ENCODE results near the gene ONECUT1.

ONECUT1 gene

DNA sequence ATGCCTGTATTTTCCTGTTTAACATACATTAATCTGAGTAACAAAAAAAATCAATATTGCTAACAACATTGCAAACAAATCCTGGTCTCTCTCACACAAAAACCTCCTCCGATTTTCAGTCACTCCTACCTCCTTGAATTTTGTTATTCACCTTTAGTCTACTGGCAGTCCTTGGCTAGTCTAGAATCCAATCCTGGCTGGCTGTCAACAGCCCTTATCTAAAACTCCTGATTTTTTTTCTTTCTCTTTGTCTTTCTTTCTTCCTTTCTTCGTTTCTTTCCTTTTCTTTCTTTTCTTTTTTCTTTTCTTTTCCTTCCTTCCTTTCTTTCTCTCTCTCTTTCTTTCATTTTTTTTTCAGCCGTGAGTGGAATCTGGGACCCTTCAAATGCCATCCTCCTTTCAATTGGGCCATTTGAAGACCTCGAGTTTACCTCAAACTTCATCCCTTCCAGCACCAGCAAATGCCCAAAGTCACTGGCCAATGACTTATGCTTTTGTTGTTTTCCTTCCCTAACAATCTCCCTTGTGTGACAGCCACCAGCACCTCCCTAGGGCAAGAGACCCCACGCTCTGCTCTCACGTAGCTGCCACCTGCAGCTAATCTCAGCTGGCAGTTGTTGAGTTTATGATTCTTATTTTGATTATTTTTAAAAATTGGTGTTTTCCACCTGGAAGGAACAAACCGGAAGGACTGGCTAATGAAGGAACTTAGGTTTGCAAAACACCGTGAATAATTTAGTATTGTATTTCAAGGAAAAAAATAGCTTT lies 6.8 kb upstream of the ONECUT1 start:
- no peak for DNase-seq

- no peak for DNase-seq
Measured at GRCh38 chr15:52796228-52796521, 6.0 kb upstream of the ONECUT1 start.

GRCh38 chr15:52795464-52796227 lies 5.5 kb upstream of the ONECUT1 start:
- DNase-seq = no peak

DNA sequence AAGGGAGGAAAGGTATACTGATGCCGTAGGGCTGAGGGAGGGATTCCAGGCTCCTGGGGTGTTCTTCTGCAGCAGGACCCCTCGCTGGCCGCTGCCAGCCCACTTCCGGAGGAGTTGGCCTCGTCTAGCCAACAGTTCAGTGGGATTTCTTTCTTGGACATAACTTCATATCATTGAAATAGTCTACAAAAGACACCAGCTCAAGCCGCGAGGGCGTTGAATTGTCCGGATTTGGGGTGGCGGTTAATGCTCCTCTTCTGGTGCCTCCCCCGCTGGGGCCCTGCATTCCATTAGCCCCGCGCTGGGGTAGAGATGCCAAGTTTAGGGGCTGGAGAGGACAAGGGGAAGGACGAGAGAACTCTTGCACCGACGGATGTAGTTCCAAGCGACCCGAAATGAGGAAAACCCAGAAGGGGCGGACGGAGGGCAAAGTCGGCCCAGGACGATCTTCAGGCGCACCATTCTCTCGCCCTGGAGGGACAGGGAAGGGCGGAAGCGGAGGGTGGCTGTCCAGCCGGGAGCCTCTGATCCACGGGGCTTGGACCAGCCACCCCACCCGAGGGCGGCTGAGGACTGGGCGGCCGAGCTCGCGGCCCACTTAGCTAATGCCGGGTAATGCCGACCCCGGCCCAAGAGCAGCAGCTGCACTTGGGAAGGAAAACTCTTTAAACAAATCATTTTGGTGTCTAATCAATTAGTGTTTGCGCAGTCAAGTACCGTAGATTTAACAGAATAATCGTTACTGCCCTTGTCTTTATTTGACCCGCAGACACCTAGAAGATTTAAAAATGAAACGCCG lies 4.7 kb upstream of the ONECUT1 start:
- no peak for DNase-seq

DNA sequence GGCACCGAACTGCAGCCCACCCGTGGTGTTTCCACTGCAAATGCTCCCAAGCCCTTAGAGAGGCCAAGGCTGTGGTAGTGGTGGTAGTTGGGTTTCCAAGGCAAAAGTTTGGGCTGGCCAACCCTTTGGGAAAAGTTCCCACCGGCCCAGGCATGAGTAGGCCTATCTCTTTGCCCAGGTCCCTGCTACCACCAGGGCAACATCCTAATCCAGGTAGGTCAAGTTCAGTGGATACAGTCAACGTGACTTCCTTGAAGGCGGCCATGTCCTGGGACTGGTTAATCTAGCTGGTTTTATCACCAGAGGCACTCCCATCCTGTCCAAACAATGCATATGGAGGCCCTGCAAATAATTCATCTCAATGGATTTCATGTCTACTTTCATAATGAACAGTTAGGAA lies 1.6 kb upstream of the ONECUT1 start:
- DNase-seq = no peak

DNA sequence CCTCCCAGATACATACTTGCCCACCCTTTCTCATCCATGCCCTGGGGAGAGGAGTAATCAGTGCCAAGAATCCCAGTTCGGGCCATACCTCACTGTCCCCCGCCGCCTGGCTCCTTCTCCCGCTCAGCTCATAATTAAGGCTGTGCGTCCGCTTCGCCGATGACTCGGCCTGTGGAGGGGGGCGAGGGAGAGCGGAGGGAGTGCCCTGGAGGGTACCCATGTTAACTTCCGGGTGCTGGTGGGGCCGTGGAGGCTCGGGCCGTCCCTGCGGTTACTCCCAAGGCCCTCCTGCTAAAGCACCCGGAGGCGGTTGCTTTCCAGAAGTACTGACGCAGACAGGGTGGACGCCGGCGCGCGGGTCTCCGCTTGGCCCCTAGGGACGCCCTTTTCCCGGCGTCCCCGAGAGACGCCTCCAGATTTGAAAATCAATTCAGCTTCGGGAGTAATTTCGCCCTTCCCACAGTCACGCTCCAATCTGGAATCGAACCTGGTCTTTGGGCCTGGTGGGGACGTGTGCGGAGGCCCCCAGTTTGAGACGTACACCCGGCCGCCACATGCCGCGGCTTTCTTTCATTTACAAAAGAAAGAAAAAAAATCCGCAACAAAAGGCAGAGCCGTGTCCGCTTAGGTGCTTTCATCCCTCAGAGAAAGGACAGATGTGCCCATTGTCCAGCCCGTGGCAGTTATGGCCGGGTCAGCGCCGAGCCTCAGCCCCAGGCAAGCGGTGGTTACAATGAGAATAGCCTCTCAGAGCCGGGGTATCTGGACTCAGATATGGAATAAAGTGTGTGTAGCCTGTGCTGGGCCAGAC lies 1.0 kb upstream of the ONECUT1 start:
- no peak for DNase-seq

- no peak for DNase-seq
Measured at GRCh38 chr15:52789601-52790168, 451 bp downstream of the ONECUT1 start.

DNA sequence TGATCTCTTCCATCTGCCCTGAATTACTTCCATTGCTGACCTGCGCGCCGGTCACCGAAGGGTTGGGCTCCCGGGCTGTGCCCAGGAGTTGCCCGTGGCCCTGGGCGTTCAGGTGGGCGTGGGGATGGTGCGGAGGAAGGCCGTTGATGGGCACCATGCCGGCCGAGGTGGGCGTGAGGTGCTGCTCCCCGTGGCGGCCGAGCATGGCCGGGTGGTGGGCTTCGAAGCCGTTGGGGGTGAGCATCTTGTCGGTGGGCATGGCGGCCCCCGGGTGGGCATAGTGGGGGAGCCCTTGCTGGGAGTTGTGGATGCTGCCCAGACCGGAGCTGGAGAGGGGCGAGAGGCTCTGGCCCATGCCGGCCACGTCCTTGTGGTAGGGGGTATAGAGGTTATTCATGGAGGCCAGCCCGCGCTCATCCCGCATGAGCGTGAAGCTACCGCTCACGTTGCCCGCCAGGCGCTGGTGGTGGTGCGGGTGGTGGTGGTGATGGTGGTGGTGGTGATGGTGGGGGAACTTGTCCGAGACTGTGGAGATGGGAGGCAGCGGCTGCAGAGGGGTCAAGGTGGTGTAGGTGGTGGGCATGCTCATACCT lies 1.0 kb downstream of the ONECUT1 start:
- no peak for DNase-seq

DNA sequence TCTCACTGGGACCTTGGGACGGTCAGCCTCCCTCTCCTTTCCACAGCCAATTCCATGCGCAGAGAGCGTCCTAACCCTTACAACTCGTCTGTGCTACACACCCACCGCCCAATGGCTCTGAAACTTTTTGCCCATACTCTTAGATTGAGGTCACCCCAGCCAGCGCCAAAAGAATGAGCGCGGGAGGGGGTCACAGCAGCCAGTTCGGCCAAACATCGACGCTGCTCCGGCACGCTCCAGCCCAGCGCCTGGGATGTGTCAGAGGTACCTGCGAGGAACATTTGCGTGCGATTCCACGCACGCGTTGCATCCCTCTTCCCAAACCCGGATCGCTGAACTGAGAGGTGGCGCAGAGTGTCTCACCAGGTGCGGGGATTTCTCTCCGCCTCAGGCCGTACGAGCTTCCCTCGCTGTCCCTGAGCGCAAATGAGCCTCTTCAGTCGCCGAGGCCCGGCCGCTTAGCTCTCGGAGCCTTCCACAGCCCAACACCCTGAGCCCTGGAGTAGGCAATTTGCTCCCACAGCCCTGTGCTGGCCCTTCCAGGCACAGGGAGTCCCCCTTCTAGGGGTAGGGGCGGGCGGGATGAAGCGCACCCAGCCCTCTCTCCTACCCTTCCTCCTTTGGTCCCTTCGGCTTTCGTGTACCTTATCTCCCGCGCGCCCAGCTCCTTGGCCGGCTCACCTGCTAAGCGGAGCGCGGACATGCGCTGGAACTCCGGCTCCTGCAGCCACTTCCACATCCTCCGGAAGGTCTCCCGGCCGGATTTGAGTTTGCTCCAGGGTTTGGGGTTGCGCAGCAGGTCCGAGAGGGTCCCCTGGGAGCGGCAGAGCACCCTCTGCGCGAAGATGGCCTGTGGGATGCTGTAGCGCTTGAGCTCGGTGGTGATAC lies 1.8 kb downstream of the ONECUT1 start:
- no peak for DNase-seq

DNA sequence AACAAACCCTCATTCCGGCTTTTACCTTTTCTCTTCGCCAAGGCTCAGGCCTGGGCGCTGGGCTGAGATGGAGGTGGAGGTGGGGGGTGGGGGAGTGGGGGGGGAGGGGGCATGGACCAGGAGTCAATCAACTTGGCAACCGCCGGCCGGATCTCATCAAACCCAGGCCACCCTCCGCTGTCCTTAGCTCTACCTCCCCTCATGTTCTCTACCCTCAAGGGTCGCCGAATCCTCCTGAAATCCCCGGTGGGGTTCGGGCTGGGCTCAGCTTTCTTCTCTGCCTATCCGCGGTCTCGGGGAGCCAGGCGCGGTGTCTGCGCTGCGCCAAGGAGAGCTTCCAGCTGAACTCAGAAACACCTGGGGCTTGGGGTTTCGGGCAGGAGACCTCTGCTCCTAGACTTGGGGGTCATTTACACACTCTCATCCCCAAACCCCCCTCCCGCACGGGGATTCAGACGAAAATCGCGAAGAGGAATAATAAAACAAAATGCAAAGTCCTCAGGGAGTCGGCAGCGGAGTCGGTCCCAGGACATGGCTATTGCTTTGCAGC lies 2.5 kb downstream of the ONECUT1 start:
- DNase-seq = no peak

- DNase-seq = no peak
Measured at GRCh38 chr15:52787123-52787503, 3.0 kb downstream of the ONECUT1 start.

DNA sequence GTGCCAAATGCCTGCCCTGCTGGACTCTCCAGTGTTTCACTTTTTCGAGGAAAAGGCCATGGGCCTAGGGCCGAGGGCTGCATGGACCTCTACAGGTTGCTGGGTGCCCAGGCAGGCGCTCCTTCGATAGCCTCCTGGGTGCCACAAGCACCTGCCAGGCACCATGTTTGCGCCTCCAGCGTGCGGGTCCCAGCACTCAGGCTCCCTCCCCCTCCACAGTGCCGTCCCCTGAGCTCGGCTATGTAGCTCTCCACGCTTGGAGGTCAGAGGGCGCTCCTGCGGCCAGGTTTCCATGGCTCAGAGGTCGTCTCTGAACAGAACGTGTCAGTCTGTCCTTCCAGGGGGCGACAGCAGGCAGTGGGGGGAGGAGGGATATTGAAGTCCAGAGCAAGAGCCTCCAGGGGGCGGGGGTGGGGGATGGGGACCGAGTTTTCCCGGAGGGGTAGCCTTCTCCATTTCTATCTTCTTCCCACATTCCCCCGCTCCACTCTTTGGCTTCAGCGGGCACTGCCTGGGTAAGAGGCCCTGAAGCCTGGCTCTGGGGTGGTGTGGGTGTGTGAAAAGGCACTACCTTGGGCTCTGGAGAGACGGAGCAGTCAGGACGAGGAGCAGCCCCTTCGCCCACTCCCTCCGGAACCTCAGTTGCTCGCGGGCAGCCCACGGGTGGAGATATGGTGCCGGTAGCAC lies 3.6 kb downstream of the ONECUT1 start:
- no peak for DNase-seq

- no peak for DNase-seq
Measured at GRCh38 chr15:52785672-52786406, 4.3 kb downstream of the ONECUT1 start.

GRCh38 chr15:52784799-52785671 lies 5.1 kb downstream of the ONECUT1 start:
- DNase-seq = no peak

DNA sequence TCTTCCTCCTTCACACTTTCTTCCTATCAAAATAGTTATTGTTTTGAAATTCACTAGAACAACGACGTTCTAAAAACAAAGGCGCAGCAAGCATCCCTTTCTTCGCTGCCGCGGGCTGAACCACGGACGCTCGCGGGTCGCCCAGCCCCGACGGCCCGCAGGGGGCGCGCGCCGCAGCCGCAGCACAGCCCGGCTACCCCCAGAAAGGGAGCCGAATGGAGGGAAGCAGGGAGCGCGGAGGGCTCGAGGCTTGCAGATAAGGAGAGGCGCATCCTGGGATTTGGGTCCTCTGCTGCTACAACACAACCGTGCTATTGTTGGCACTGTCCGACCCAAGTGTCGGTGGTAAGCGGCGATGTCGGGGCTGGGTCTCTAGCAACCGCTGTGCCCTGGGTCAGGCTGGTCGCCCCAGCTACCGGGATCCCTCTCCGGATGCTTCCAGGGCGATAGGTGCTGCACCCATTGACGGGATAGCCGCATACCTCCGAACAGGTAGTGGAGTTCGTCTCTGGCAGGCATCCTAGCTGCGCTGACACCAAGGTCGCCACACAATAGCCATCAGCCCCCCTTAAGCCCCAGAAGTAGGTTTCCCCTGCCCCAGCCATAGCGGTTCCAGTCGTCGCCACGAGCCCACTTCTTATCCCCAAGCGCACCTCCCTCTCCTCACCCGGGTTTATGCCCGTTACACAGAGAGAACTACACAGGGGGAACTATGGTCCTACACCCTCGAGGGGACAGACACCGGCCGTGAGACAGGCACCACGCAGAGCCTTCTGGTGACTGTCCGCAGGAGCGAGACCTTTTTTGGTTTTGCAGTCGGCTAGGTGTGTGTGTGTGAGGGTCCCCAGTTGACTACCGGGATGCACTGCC lies 6.0 kb downstream of the ONECUT1 start:
- peak in 1 of 2 donors; percentile 18 for DNase-seq

- DNase-seq = no peak
Measured at GRCh38 chr15:52783191-52783829, 6.8 kb downstream of the ONECUT1 start.

DNA sequence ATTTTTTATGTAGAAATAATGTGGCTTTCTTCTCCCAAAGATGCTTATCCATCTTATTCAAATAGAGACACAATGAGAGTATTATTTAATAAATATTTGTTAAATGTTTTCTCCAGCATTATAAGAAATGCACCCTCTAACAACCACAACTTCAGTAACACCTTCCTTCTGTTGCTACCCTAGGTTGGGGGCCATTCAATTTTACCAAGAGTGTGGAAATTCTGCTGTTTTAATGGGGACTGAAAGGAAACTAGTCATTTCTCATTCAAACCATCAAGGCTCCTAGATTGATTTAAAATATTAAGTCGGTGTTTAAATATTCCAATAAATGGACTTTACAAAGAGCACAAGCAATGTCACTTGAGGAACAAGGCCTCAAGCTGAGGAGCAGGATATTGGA lies 7.6 kb downstream of the ONECUT1 start:
- no peak for DNase-seq

All from activated CD4-positive, alpha-beta T cell treated with anti-CD3 and anti-CD28 coated beads for 4 hours (primary cell).